ENCODE measurements around the gene SPINT1.

DNA sequence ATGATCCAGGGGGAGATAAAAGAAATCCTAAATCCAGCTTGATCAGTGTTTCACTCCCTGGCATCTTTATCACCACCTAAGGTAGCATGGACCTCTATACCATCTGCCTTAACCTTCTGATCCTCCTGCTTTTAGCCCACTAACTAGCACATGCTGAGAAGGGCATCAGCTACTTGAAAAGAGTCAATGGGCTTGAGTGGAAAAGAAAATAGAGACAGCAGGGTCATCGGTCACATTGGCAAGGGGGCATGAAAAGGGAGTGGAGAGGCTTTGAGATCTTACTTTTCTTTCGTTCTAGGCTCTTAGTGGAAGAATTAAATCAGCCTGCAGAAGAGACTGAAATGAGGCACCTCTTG lies 37.2 kb upstream of the SPINT1 start:
- TF ChIP-seq, protein P1, sequence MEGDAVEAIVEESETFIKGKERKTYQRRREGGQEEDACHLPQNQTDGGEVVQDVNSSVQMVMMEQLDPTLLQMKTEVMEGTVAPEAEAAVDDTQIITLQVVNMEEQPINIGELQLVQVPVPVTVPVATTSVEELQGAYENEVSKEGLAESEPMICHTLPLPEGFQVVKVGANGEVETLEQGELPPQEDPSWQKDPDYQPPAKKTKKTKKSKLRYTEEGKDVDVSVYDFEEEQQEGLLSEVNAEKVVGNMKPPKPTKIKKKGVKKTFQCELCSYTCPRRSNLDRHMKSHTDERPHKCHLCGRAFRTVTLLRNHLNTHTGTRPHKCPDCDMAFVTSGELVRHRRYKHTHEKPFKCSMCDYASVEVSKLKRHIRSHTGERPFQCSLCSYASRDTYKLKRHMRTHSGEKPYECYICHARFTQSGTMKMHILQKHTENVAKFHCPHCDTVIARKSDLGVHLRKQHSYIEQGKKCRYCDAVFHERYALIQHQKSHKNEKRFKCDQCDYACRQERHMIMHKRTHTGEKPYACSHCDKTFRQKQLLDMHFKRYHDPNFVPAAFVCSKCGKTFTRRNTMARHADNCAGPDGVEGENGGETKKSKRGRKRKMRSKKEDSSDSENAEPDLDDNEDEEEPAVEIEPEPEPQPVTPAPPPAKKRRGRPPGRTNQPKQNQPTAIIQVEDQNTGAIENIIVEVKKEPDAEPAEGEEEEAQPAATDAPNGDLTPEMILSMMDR (IDR thresholded peaks at IDR 0.05), result no peak
- TF ChIP-seq EP300 (IDR thresholded peaks at IDR 0.05), result no peak
